Left lung (tissue), 10 donors: ENCODE data around the gene L3MBTL1. TPM values are rescaled to one million over a fixed set of nuclear protein-coding genes. Genes with fewer than 3 reads are reported as not detected.

ENCODE experiments used
- ATAC-seq: fragments of 200-7000 bp; cut with Tn5 transposase; one replicate; pipeline ENCODE4 v1.9.1; 2020; ENCODE audit warnings: moderate library complexity
- DNase-seq, 4 donors: peaks; one replicate each; pipeline ENCODE4 v3.0.0-alpha.2; 2013 to 2020
- H3K27ac ChIP-seq, 2 donors: fragments of 200-600 bp; sonication (generic) in 1 of 2; one replicate each; pipeline versions ENCODE4 v1.5.0 to v1.8.0; 2020 to 2021
- H3K27me3 ChIP-seq, 2 donors: fragments of 200-600 bp; sonication (generic) in 1 of 2; one replicate each; pipeline versions ENCODE4 v1.5.0 to v1.8.0; 2020 to 2021
- H3K36me3 ChIP-seq, 2 donors: fragments of 200-600 bp; sonication (generic) in 1 of 2; one replicate each; pipeline versions ENCODE4 v1.5.0 to v1.8.0; 2020 to 2021
- H3K4me1 ChIP-seq, 2 donors: fragments of 200-600 bp; one replicate each; pipeline ENCODE4 v1.8.0; 2021
- H3K4me3 ChIP-seq, 2 donors: fragments of 200-600 bp; sonication (generic) in 1 of 2; one replicate each; pipeline versions ENCODE4 v1.5.0 to v1.8.0; 2020 to 2021; ENCODE audit warnings: mild to moderate bottlenecking in 1 of 2
- H3K9me3 ChIP-seq, 2 donors: fragments of 200-600 bp; sonication (generic) in 1 of 2; one replicate each; pipeline versions ENCODE4 v1.5.0 to v1.8.0; 2020 to 2021
- CTCF ChIP-seq, 2 donors: fragments of 200-600 bp; sonication (generic) in 1 of 2; IDR thresholded peaks; one replicate each; pipeline versions ENCODE4 v1.5.0 to v1.8.0; 2021; ENCODE audit warnings: antibody characterized with exemption in 2 of 2
- intact Hi-C, 2 donors: fragments of 100-400 bp; cut with DNase I; formaldehyde crosslinking; loops; one replicate each; pipeline versions ENCODE4 v1.11.2 to v1.14.2; 2022
- polyA plus RNA-seq, 6 donors: library from polyadenylated mRNA; unstranded; fragments of 120-200 nt; gene quantifications; one replicate each; pipeline ENCODE4 v1.2.1, GENCODE V29; 2013; ENCODE audit not compliant: insufficient read length in 6 of 6
- total RNA-seq, 2 donors: library from RNA; stranded (reverse); fragmentation: NEBNext Ultra II Directional; extraction: Animal tissue kit (Norgen Biotek cat#: 25700); gene quantifications; one replicate each; pipeline ENCODE4 v1.2.1, GENCODE V29; 2021
- donor health status: DM: no; HTN: yes; CAD: no.
- donor health status: DM: no; HTN: no; CAD: no.

Gene L3MBTL1
- total and polyA plus RNA-seq, 8 donors: 8.1 to 25.4 (median 19.7) TPM

- peak overlapping the region; percentile 55 to 57 for H3K4me3 ChIP-seq
- H3K9me3 ChIP-seq: no peaks in the 10 kb centered on the region
- TF ChIP-seq CTCF (IDR thresholded peaks at IDR 0.05): no peak
- DNase-seq (peak; percentile 91 to 98 (median 96)), ATAC-seq (peak; percentile 95)
- intact Hi-C loops: no loop called here
- H3K27me3 ChIP-seq: peaks cover 0 to 4% of the 10 kb centered on the region in 2 donors
- H3K4me1 ChIP-seq: peaks cover 0 to 3% of the 10 kb centered on the region in 2 donors
- H3K36me3 ChIP-seq: no peaks in the 10 kb centered on the region
- H3K27ac ChIP-seq: peak overlapping the region; percentile 33 to 53
Measured at GRCh38 chr20:43513931-43514647, 6.6 kb downstream of the L3MBTL1 start.

- H3K4me1 ChIP-seq: peaks cover 0 to 3% of the 10 kb centered on the region in 2 donors
- H3K4me3 ChIP-seq: peak overlapping the region; percentile 55 to 57
- no peaks in the 10 kb centered on the region for H3K27me3 ChIP-seq
- peak in 2 of 4 donors; percentile 42 to 86 for DNase-seq
- H3K9me3 ChIP-seq: no peaks in the 10 kb centered on the region
- intact Hi-C loops: no loop called here
- H3K36me3 ChIP-seq: no peaks in the 10 kb centered on the region
- H3K27ac ChIP-seq: no peak overlapping the region
- ATAC-seq: peak; percentile 5
- no peak for TF ChIP-seq CTCF (IDR thresholded peaks at IDR 0.05)
Measured at GRCh38 chr20:43514648-43514999, 7.1 kb downstream of the L3MBTL1 start.

- no peak for ATAC-seq
- Histone ChIP-seq H3K27me3 (no peaks in the 10 kb centered on the region), H3K27ac (no peak overlapping the region), H3K4me1 (peaks cover 0 to 3% of the 10 kb centered on the region in 2 donors), H3K36me3 (no peaks in the 10 kb centered on the region), H3K4me3 (no peak overlapping the region), H3K9me3 (peaks cover 0 to 2% of the 10 kb centered on the region in 2 donors)
- TF ChIP-seq CTCF (IDR thresholded peaks at IDR 0.05): no peak
- no peak for DNase-seq
- intact Hi-C loops: no loop called here
Measured at GRCh38 chr20:43515628-43516027, 8.1 kb downstream of the L3MBTL1 start.

GRCh38 chr20:43516251-43516824, 8.8 kb downstream of the L3MBTL1 start:
- DNase-seq: no peak
- no peak overlapping the region for H3K27ac ChIP-seq
- ATAC-seq: no peak
- intact Hi-C loops: no loop called here
- no peak for TF ChIP-seq CTCF (IDR thresholded peaks at IDR 0.05)
- H3K27me3 ChIP-seq: no peaks in the 10 kb centered on the region
- peaks cover 0 to 2% of the 10 kb centered on the region in 2 donors for H3K9me3 ChIP-seq
- no peaks in the 10 kb centered on the region for H3K36me3 ChIP-seq
- H3K4me3 ChIP-seq: no peak overlapping the region
- H3K4me1 ChIP-seq: peaks cover 0 to 3% of the 10 kb centered on the region in 2 donors

GRCh38 chr20:43520074-43520630, 12.7 kb downstream of the L3MBTL1 start:
- DNase-seq (no peak), ATAC-seq (no peak)
- no peak for TF ChIP-seq CTCF (IDR thresholded peaks at IDR 0.05)
- no peaks in the 10 kb centered on the region for H3K36me3 ChIP-seq
- intact Hi-C loops: no loop called here
- peaks cover 0 to 2% of the 10 kb centered on the region in 2 donors for H3K9me3 ChIP-seq
- no peaks in the 10 kb centered on the region for H3K4me1 ChIP-seq
- H3K4me3 ChIP-seq: no peak overlapping the region
- H3K27me3 ChIP-seq: no peaks in the 10 kb centered on the region
- no peak overlapping the region for H3K27ac ChIP-seq
